Measurements from ENCODE around the gene POMGNT2. TPM values are rescaled to one million over a fixed set of nuclear protein-coding genes. Genes with fewer than 3 reads are reported as not detected.

Gene POMGNT2
- total and polyA plus RNA-seq, 10 of the 15 experiments (the other 5 are each of a cell fraction or from before 2014, with no cell fraction given), result 0.02 to 1.7 (median 0.17) TPM; not detected in 1

- TF ChIP-seq CEBPZ (IDR thresholded peaks at IDR 0.05; ENCODE audit: low read depth, low read length) (no peak), ZNF24 (IDR thresholded peaks at IDR 0.05) (0 out of 2 replicates have a peak, but pooled peaks have one; percentile 48), SREBF2 (IDR thresholded peaks at IDR 0.05; ENCODE audit: low read length) (no peak), NBN (IDR thresholded peaks at IDR 0.05) (no peak), ZNF592 (IDR thresholded peaks at IDR 0.05) (no peak), ATF7 (IDR thresholded peaks at IDR 0.05; ENCODE audit: low read depth) (peak; percentile 83), NR2F1 (conservative IDR thresholded peaks at IDR 0.05) (peak; percentile 75), ZNF217 (IDR thresholded peaks at IDR 0.05) (no peak), MTA2 (IDR thresholded peaks at IDR 0.05; ENCODE audit: low read depth) (peak; percentile 68; the same call in 1 of the 2 replicates), DPF2 (IDR thresholded peaks at IDR 0.05) (0 out of 2 replicates have a peak, but pooled peaks have one; percentile 29)
- TF ChIP-seq, protein P1, sequence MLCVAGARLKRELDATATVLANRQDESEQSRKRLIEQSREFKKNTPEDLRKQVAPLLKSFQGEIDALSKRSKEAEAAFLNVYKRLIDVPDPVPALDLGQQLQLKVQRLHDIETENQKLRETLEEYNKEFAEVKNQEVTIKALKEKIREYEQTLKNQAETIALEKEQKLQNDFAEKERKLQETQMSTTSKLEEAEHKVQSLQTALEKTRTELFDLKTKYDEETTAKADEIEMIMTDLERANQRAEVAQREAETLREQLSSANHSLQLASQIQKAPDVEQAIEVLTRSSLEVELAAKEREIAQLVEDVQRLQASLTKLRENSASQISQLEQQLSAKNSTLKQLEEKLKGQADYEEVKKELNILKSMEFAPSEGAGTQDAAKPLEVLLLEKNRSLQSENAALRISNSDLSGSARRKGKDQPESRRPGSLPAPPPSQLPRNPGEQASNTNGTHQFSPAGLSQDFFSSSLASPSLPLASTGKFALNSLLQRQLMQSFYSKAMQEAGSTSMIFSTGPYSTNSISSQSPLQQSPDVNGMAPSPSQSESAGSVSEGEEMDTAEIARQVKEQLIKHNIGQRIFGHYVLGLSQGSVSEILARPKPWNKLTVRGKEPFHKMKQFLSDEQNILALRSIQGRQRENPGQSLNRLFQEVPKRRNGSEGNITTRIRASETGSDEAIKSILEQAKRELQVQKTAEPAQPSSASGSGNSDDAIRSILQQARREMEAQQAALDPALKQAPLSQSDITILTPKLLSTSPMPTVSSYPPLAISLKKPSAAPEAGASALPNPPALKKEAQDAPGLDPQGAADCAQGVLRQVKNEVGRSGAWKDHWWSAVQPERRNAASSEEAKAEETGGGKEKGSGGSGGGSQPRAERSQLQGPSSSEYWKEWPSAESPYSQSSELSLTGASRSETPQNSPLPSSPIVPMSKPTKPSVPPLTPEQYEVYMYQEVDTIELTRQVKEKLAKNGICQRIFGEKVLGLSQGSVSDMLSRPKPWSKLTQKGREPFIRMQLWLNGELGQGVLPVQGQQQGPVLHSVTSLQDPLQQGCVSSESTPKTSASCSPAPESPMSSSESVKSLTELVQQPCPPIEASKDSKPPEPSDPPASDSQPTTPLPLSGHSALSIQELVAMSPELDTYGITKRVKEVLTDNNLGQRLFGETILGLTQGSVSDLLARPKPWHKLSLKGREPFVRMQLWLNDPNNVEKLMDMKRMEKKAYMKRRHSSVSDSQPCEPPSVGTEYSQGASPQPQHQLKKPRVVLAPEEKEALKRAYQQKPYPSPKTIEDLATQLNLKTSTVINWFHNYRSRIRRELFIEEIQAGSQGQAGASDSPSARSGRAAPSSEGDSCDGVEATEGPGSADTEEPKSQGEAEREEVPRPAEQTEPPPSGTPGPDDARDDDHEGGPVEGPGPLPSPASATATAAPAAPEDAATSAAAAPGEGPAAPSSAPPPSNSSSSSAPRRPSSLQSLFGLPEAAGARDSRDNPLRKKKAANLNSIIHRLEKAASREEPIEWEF (IDR thresholded peaks at IDR 0.05; ENCODE audit: insufficient replicate concordance, low read depth, low read length), result no peak
- TF ChIP-seq, protein P2, sequence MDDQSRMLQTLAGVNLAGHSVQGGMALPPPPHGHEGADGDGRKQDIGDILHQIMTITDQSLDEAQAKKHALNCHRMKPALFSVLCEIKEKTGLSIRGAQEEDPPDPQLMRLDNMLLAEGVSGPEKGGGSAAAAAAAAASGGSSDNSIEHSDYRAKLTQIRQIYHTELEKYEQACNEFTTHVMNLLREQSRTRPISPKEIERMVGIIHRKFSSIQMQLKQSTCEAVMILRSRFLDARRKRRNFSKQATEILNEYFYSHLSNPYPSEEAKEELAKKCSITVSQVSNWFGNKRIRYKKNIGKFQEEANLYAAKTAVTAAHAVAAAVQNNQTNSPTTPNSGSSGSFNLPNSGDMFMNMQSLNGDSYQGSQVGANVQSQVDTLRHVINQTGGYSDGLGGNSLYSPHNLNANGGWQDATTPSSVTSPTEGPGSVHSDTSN (IDR thresholded peaks at IDR 0.05; ENCODE audit: insufficient replicate concordance, low read depth, low read length), result no peak
Observed at GRCh38 chr3:43036621-43037423, 69.1 kb downstream of the POMGNT2 start (continued).
